ENCODE data around the gene POMGNT2. TPM values are rescaled to one million over a fixed set of nuclear protein-coding genes. Genes with fewer than 3 reads are reported as not detected.

The POMGNT2 gene
- total and polyA plus RNA-seq, 2 of the 8 experiments (the other 6 are each of a cell fraction or from before 2014, with no cell fraction given): 13.6 to 35.7 TPM

GRCh38 chr3:43098761-43099160 lies 7.1 kb downstream of the POMGNT2 start (continued):
- TF ChIP-seq KDM5A (IDR thresholded peaks at IDR 0.05; ENCODE audit: low read length): no peak
